Testis (tissue), 3 donors: ENCODE results near the gene PACRGL. TPM values are rescaled to one million over a fixed set of nuclear protein-coding genes. Genes with fewer than 3 reads are reported as not detected.

Source experiments
- DNase-seq: peaks from one replicate; pipeline ENCODE4 v3.0.0-alpha.2; 2019
- H3K27ac ChIP-seq, 2 donors: fragments of 200-600 bp; sonication (generic); one replicate each; pipeline ENCODE4 v1.5.1; 2019
- H3K27me3 ChIP-seq: fragments of 200-600 bp; sonication (generic); one replicate; pipeline ENCODE4 v1.5.1; 2019
- H3K36me3 ChIP-seq: fragments of 200-600 bp; sonication (generic); one replicate; pipeline ENCODE4 v1.5.1; 2017; ENCODE audit warnings: low read depth; ENCODE audit errors: missing control alignments
- H3K4me1 ChIP-seq: fragments of 200-600 bp; sonication (generic); one replicate; pipeline ENCODE4 v1.5.1; 2019
- H3K4me3 ChIP-seq, 2 donors: fragments of 200-600 bp; sonication (generic); one replicate each; pipeline ENCODE4 v1.5.1; 2017 to 2019
- H3K9me3 ChIP-seq: fragments of 200-600 bp; sonication (generic); one replicate; pipeline ENCODE4 v1.5.1; 2017
- POLR2A ChIP-seq: fragments of 450-650 bp; IDR thresholded peaks from one replicate; pipeline ENCODE4 v1.6.1; 2017; ENCODE audit warnings: antibody characterized with exemption, mild to moderate bottlenecking, moderate library complexity
- WGBS, 2 donors: methylation state at CpG; one replicate each; pipeline ENCODE4 v1.1.5; 2018; 5-methylcytosine and 5-hydroxymethylcytosine counted together
- intact Hi-C: fragments of 100-400 bp; cut with DNase I; formaldehyde crosslinking; loops from one replicate; pipeline ENCODE4 v1.15.1; 2023; ENCODE audit warnings: low total_unique reads
- polyA plus RNA-seq: library from polyadenylated mRNA; stranded (reverse); fragments of 350-450 nt; fragmentation: Illumina TruSeq; extraction: RNeasy Lipid Tissue Mini Kit (QIAGEN cat#74804); gene quantifications from one replicate; pipeline ENCODE4 v1.2.3, GENCODE V29; 2014; ENCODE audit warnings: low read depth, low replicate concordance; ENCODE audit not compliant: insufficient read depth
- total RNA-seq, 2 donors: library from RNA; depleted of rRNA; stranded (reverse); fragments of >200 nt; gene quantifications; one replicate each; pipeline ENCODE4 v1.2.3, GENCODE V29; 2016
- TF ChIP-seq, protein P1 (sequence below), 3 experiments: fragments of 450-650 bp in 2 of 3; fragments of 200-600 bp in 1 of 3; sonication (generic) in 1 of 3; IDR thresholded peaks; one replicate each; pipeline ENCODE4 v1.5.1; 2016 to 2019; ENCODE audit warnings: antibody characterized with exemption in 3 of 3, mild to moderate bottlenecking in 2 of 3, moderate library complexity in 1 of 3

PACRGL gene
- total and polyA plus RNA-seq, 3 donors from 2014 or later: 53.9 to 109 (median 90.8) TPM

DNA sequence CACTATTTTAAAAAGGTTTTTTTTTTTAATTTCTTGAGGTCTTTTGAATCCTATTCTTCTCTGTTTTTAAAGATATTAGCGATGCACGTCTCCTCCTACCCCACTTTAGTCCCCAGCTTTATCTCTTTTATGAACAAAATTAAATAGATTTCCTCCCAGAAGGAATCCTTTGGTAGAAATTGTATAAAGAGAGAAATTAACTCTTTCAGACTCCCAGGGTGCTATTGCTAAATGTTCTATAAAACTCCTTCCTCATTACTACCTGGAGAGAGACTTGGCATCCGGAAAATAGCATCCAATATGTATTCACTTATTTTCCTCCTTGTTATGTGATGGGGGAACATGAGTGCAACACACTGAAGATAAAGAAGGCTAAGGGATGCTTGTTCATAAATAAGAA is 16.5 kb upstream of the PACRGL start:
- H3K36me3 ChIP-seq: no peaks in the 10 kb centered on the region
- intact Hi-C loops: loop anchor here (10.0 kb wide), 1 partner anchor 139 kb away; no protein-coding TSS in a partner anchor
- H3K9me3 ChIP-seq: no peaks in the 10 kb centered on the region
- DNase-seq: no peak
- WGBS, 2 donors: 79 to 83% methylated on average over 3 of the region's 3 CpGs
- H3K4me3 ChIP-seq: no peak overlapping the region
- H3K4me1 ChIP-seq: no peaks in the 10 kb centered on the region
- no peak overlapping the region for H3K27ac ChIP-seq
- TF ChIP-seq, protein P1, sequence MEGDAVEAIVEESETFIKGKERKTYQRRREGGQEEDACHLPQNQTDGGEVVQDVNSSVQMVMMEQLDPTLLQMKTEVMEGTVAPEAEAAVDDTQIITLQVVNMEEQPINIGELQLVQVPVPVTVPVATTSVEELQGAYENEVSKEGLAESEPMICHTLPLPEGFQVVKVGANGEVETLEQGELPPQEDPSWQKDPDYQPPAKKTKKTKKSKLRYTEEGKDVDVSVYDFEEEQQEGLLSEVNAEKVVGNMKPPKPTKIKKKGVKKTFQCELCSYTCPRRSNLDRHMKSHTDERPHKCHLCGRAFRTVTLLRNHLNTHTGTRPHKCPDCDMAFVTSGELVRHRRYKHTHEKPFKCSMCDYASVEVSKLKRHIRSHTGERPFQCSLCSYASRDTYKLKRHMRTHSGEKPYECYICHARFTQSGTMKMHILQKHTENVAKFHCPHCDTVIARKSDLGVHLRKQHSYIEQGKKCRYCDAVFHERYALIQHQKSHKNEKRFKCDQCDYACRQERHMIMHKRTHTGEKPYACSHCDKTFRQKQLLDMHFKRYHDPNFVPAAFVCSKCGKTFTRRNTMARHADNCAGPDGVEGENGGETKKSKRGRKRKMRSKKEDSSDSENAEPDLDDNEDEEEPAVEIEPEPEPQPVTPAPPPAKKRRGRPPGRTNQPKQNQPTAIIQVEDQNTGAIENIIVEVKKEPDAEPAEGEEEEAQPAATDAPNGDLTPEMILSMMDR (IDR thresholded peaks at IDR 0.05): no peak
- no peaks in the 10 kb centered on the region for H3K27me3 ChIP-seq

DNA sequence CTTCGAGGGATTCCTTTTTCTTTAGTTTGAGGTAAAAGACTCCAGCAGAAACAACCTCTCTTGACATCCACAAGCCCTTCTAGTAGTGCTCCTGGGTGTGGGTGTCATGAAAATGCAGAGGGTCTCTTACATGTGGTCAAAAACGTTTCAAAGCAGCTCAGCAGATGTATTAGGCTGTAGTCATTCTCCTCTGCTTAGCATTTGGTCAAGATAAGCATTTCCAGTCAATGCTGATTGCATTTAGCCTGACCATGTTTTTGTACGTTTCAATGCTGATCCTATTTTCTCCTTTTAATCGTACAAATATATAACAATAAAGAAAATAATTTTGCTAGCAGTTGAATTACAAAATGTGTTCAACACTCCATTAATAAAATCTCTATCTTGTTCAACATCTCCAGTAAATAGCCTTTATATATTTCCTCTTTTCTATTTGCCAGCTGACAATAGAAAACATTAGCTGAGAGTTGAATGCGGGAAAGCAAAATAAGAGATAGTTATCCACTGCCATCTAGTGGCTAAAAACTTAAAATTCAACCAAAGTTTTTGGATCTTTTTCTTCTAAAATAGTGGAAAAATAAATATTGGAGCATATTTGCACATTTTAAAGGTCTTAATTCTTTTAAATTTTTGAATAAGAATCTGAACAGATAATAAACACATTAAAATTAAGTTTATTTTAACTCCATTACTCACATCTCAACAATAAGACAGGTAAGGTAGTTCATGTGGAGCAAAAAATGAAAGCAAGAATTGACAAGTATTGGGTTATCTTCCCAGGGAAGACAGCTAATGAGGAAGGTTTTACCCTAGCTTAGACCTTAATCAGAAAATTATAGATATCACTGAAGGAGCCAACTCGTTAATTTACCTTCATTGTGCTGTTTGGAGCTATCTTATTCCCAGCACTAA is 15.2 kb upstream of the PACRGL start:
- Histone ChIP-seq H3K4me1 (no peaks in the 10 kb centered on the region), H3K9me3 (no peaks in the 10 kb centered on the region), H3K36me3 (no peaks in the 10 kb centered on the region), H3K4me3 (no peak overlapping the region), H3K27me3 (no peaks in the 10 kb centered on the region), H3K27ac (no peak overlapping the region)
- intact Hi-C loops: loop anchor here (10.0 kb wide), 1 partner anchor 140 kb away; no protein-coding TSS in a partner anchor
- DNase-seq: no peak
- no peak for TF ChIP-seq POLR2A
- TF ChIP-seq, protein P1 (IDR thresholded peaks at IDR 0.05): peak; percentile 50 to 69 (median 56)
- WGBS, 2 donors: 40 to 43% methylated on average over 6 of the region's 6 CpGs

DNA sequence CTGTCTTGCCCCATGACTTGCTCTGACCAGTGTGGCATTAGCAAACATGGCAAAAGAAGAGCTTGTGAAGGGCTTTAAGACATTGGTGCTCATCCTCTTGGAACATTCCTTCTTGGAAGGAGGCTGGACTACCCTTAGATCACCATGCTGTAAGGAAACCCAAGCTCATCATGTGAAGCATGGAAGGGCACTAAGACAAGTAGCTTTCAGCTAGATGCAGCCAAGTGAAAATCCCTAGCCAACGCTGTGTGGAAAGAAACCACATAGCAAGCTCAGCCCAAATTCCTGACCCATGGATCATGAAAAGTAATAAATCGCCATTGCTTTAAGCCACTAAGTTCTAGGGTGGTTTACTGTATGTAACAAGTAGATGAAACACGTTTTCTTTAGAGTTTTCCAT is 12.4 kb upstream of the PACRGL start:
- Histone ChIP-seq H3K36me3 (no peaks in the 10 kb centered on the region), H3K9me3 (no peaks in the 10 kb centered on the region)

DNA sequence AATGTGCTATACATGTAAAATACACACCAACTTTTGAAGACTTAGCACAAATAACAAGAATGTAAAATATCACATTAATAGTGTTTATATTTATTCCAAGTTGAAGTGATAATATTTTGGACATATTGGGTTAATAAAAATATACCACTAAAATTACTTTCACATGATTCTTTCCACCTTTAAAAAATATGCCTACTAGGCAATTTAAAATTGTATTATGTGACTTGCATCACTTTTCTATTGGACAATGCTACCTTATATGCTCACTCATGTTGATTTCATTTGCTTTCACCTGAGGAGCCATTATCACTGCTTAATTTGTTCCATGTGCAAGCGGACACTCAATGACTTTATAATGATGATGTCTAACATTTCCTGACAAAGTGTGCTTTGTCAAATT is 3.4 kb upstream of the PACRGL start:
- WGBS, 2 donors: 94 to 96% methylated on average over 1 of the region's 1 CpG
- intact Hi-C loops: no loop called here

More for the DNA sequence above, 12.4 kb upstream of the PACRGL start:
- Histone ChIP-seq H3K4me1 (no peaks in the 10 kb centered on the region), H3K4me3 (no peak overlapping the region), H3K27ac (no peak overlapping the region), H3K27me3 (no peaks in the 10 kb centered on the region)
- DNase-seq: no peak
- intact Hi-C loops: loop anchor here (10.0 kb wide), 1 partner anchor 143 kb away; no protein-coding TSS in a partner anchor
- TF ChIP-seq, protein P1 (IDR thresholded peaks at IDR 0.05): no peak
- WGBS, 2 donors: 55% methylated on average over 3 of the region's 3 CpGs

More for the DNA sequence above, 3.4 kb upstream of the PACRGL start:
- Histone ChIP-seq H3K27ac (no peak overlapping the region), H3K27me3 (no peaks in the 10 kb centered on the region), H3K9me3 (no peaks in the 10 kb centered on the region), H3K4me3 (no peak overlapping the region), H3K4me1 (peaks cover 9% of the 10 kb centered on the region), H3K36me3 (no peaks in the 10 kb centered on the region)
- TF ChIP-seq POLR2A: no peak
- TF ChIP-seq, protein P1 (IDR thresholded peaks at IDR 0.05): no peak
- DNase-seq: no peak
